DND-41 (cell line): Measurements from ENCODE around the gene QARS1.

Experiments used
- ATAC-seq: fragments of 200-7000 bp; cut with Tn5 transposase; 3 replicates; pipeline ENCODE4 v1.9.1; 2021; ENCODE audit warnings: low read depth; ENCODE audit not compliant: insufficient read depth
- DNase-seq: peaks from one replicate; pipeline ENCODE4 v3.0.0-alpha.2; 2020
- H2AFZ ChIP-seq: 2 replicates; pipeline ENCODE4 v1.6.0; 2012; ENCODE audit warnings: low read depth, low read length
- H3K27ac ChIP-seq: 2 replicates; pipeline ENCODE4 v1.5.1; 2012; ENCODE audit warnings: low read length, inconsistent platforms
- H3K27me3 ChIP-seq: fragments of 200-600 bp; sonication (generic); 2 replicates; pipeline ENCODE4 v1.6.0; 2012; ENCODE audit warnings: low read length, mild to moderate bottlenecking, inconsistent platforms; ENCODE audit not compliant: insufficient read depth, poor library complexity
- H3K36me3 ChIP-seq: 2 replicates; pipeline ENCODE4 v1.5.1; 2012; ENCODE audit warnings: low read length, inconsistent platforms; ENCODE audit not compliant: insufficient read depth
- H3K4me1 ChIP-seq: 2 replicates; pipeline ENCODE4 v1.5.1; 2012; ENCODE audit warnings: mild to moderate bottlenecking, low read length; ENCODE audit not compliant: insufficient read depth
- H3K4me2 ChIP-seq: 2 replicates; pipeline ENCODE4 v1.6.0; 2012; ENCODE audit warnings: mild to moderate bottlenecking, moderate library complexity, low read length, inconsistent platforms; ENCODE audit not compliant: insufficient read depth
- H3K4me3 ChIP-seq, 2 experiments: fragments of 200-600 bp in 1 of 2; shearing (Covaris generic) in 1 of 2; 2 replicates each; pipeline ENCODE4 v1.5.1; 2012 to 2016; ENCODE audit warnings: inconsistent platforms in 2 of 2, low read length in 2 of 2, mild to moderate bottlenecking in 2 of 2, low read depth in 1 of 2, moderate library complexity in 1 of 2
- H3K79me2 ChIP-seq: 2 replicates; pipeline ENCODE4 v1.6.0; 2012; ENCODE audit warnings: low read length, inconsistent platforms; ENCODE audit not compliant: insufficient read depth
- H3K9ac ChIP-seq: 2 replicates; pipeline ENCODE4 v1.6.0; 2012; ENCODE audit warnings: low read depth, mild to moderate bottlenecking, inconsistent platforms, low read length, moderate library complexity
- H3K9me3 ChIP-seq: 2 replicates; pipeline ENCODE4 v1.5.1; 2012; ENCODE audit warnings: low read length, moderate library complexity, mild to moderate bottlenecking, inconsistent platforms; ENCODE audit not compliant: insufficient read depth, severe bottlenecking
- H4K20me1 ChIP-seq: 2 replicates; pipeline ENCODE4 v1.6.0; 2012; ENCODE audit warnings: low read length; ENCODE audit not compliant: insufficient read depth
- EZH2 ChIP-seq: IDR thresholded peaks from 3 replicates; pipeline ENCODE4 v1.6.1; 2012; ENCODE audit warnings: borderline replicate concordance, low read depth, mild to moderate bottlenecking, moderate library complexity, low read length, inconsistent platforms; ENCODE audit not compliant: severe bottlenecking
- TF ChIP-seq, protein P1 (sequence below): IDR thresholded peaks from 2 replicates; pipeline ENCODE4 v1.5.1; 2012; ENCODE audit warnings: borderline replicate concordance, low read length, moderate library complexity, mild to moderate bottlenecking; ENCODE audit not compliant: poor library complexity, severe bottlenecking; ENCODE audit errors: extremely low read depth

The QARS1 gene

DNA sequence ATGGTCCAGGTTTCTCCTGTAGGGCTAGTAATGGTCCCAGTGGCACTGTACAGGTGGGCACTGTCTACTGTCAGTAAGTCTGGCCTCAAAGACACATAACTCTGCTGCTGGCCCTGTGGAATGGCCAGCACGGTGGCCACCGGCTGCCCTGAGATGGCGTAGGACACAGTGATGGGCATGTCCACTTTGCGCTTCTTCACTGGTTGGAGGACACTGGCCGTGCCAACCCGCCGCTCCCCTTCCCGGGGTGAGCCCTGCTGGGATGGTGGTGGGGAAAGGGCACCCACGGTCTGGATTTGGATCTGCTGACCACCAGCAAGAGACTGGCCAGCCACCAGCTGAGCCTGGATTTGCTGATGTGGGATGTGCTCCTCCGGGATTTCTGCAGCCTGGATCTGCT lies 47.3 kb downstream of the QARS1 start:
- H4K20me1 ChIP-seq = peaks cover 17% of the 10 kb centered on the region; the same call in 1 of the 2 replicates
- no peaks in the 10 kb centered on the region for H3K27me3 ChIP-seq
- H3K36me3 ChIP-seq = peaks cover 83% of the 10 kb centered on the region

GRCh38 chr3:49054344-49054862 lies 50.2 kb downstream of the QARS1 start:
- TF ChIP-seq, protein P1, sequence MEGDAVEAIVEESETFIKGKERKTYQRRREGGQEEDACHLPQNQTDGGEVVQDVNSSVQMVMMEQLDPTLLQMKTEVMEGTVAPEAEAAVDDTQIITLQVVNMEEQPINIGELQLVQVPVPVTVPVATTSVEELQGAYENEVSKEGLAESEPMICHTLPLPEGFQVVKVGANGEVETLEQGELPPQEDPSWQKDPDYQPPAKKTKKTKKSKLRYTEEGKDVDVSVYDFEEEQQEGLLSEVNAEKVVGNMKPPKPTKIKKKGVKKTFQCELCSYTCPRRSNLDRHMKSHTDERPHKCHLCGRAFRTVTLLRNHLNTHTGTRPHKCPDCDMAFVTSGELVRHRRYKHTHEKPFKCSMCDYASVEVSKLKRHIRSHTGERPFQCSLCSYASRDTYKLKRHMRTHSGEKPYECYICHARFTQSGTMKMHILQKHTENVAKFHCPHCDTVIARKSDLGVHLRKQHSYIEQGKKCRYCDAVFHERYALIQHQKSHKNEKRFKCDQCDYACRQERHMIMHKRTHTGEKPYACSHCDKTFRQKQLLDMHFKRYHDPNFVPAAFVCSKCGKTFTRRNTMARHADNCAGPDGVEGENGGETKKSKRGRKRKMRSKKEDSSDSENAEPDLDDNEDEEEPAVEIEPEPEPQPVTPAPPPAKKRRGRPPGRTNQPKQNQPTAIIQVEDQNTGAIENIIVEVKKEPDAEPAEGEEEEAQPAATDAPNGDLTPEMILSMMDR = no peak
- no peak for TF ChIP-seq EZH2
- no peak overlapping the region for H3K9ac ChIP-seq
- peaks cover 51% of the 10 kb centered on the region for H3K79me2 ChIP-seq
- DNase-seq (no peak), ATAC-seq (no peak)
- no peak overlapping the region for H3K27ac ChIP-seq
- no peak overlapping the region for H3K4me2 ChIP-seq
- peaks cover 15% of the 10 kb centered on the region; the same call in 1 of the 2 replicates for H4K20me1 ChIP-seq
- H3K36me3 ChIP-seq = peaks cover 86% of the 10 kb centered on the region
- H2AFZ ChIP-seq = no peak overlapping the region
- H3K4me1 ChIP-seq = no peaks in the 10 kb centered on the region
- no peaks in the 10 kb centered on the region for H3K27me3 ChIP-seq
- H3K9me3 ChIP-seq = no peaks in the 10 kb centered on the region
- H3K4me3 ChIP-seq = no peak overlapping the region

More for the DNA sequence above, 47.3 kb downstream of the QARS1 start:
- TF ChIP-seq, protein P1 = no peak
- TF ChIP-seq EZH2 = no peak
- Histone ChIP-seq H2AFZ (no peak overlapping the region), H3K9ac (no peak overlapping the region), H3K9me3 (no peaks in the 10 kb centered on the region), H3K4me1 (no peaks in the 10 kb centered on the region), H3K27ac (no peak overlapping the region), H3K4me2 (no peak overlapping the region), H3K4me3 (no peak overlapping the region), H3K79me2 (peaks cover 50% of the 10 kb centered on the region)
- ATAC-seq (0 out of 3 replicates have a peak, but pooled peaks have one; percentile 17), DNase-seq (no peak)

GRCh38 chr3:49053543-49053942 lies 51.0 kb downstream of the QARS1 start:
- TF ChIP-seq, protein P1 = no peak
- no peak for TF ChIP-seq EZH2
- H3K9me3 ChIP-seq = no peaks in the 10 kb centered on the region
- H4K20me1 ChIP-seq = peaks cover 15% of the 10 kb centered on the region; the same call in 1 of the 2 replicates
- H3K4me3 ChIP-seq = no peak overlapping the region
- no peak overlapping the region for H2AFZ ChIP-seq
- no peak overlapping the region for H3K9ac ChIP-seq
- H3K79me2 ChIP-seq = peaks cover 57% of the 10 kb centered on the region
- no peaks in the 10 kb centered on the region for H3K27me3 ChIP-seq
- DNase-seq (no peak), ATAC-seq (no peak)
- H3K4me1 ChIP-seq = no peaks in the 10 kb centered on the region
- no peak overlapping the region for H3K27ac ChIP-seq
- peaks cover 92% of the 10 kb centered on the region for H3K36me3 ChIP-seq
- no peak overlapping the region for H3K4me2 ChIP-seq
